Occipital lobe (tissue), 2 donors: ENCODE measurements around the gene SPX. TPM values are rescaled to one million over a fixed set of nuclear protein-coding genes. Genes with fewer than 3 reads are reported as not detected.

Experiments used
- DNase-seq: peaks from one replicate; lab custom pipeline; 2025; lab: John Stamatoyannopoulos, UW
- total RNA-seq: library from RNA; depleted of rRNA; stranded (reverse); fragments of >200 nt; gene quantifications from one replicate; pipeline ENCODE4 v1.2.3, GENCODE V29; 2014

SPX gene
- total RNA-seq, 1 donor from 2014 or later: 0.16 TPM

DNA sequence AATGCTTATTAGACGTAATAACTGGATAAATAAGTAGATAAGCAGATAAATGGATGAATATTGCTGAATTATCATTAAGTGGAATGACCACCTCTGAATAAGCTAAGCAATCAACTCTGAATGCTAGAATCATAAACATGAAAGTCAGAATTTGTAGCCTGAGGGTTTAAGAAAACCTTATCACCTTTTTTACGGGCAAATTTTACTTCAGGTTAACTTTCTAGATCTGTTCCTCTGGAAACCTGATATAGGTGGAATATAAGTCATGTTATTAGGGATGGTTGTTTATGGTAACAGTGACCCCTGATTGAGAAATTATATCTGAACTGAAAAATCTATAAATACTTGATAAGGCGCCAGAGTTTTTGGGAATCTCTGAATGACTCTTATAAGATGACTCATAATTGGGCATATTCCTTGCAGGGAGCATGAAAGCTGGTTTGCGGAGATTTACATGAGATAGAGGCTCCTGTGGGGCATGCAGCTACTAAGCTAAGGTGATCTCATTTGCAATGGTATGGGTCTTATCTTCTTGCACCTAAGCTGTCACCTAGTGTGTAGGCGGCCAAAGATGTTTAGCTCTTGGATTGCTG lies 12.1 kb downstream of the SPX start:
- DNase-seq: no peak

DNA sequence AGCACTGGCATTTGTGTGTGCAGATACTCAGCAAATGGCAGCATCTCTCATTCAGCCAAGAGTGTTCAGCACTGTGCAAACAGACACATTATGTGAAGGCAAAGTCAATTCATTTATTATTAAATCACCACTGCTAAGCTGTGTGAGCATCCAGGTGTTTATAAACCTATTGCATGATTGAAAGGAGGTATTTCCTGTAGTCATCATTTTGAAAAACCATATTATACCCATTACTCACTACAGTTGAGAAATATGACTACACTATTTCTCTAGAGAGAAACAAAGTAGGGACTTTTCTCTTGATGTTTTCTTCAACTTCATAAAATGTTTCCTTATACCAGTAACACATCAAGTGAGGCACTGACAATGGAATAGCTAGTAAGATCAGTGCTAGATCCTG lies 13.7 kb downstream of the SPX start:
- DNase-seq: no peak

DNA sequence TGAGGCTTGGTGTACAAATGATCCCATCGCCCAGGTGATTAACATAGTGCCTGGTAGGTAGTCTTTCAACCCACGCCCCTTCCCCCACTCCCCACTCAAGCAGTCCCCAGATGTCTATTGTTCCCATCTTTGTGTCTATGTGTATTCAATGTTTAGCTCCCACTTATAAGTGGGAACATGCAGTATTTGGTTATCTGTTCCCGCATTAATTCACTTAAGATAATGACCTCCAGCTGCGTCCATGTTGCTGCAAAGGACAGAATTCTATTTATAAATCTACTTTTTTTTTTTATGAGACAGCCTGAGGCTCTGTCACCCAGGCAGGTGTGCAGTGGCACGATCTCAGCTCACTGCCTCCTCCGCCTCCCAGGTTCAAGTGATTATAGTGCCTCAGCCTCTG lies 15.7 kb downstream of the SPX start:
- no peak for DNase-seq

DNA sequence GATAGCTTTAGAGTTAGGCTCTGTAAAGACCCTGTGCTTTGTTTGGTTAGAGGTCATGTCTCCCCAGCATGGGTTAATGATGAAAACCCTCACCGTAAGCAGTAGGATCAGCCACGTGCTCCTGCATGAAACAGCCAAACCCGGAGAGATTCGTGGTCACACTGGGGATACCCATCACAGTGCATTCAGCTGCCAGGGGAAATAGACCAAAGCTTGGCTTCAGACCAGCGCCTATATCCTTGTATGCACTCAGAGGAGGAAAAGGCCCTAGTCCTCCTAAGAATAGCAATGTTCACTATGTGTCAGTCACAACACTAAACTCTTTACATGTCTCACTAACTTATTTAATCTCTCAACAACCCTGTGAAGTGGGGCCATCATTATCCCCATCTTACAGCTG lies 16.3 kb downstream of the SPX start:
- DNase-seq: no peak

DNA sequence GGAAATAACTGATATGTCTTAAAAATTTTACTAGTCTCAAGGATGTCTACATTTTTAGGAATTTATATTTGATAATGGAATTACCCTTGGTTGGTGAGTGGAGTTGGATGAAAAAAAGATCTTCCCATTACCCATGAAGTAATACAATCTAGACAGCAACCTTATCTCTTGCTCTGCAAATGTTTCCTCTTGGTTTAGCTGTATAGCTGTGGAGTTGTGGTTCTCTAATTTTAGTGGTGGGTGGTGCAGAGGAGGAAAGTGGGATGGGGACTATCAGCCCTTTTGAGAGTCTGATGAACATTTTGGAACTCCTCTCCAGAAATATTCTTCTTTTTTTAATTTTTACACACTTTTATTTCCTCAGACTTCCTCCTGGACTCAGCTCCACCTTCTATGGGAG lies 17.1 kb downstream of the SPX start:
- no peak for DNase-seq

DNA sequence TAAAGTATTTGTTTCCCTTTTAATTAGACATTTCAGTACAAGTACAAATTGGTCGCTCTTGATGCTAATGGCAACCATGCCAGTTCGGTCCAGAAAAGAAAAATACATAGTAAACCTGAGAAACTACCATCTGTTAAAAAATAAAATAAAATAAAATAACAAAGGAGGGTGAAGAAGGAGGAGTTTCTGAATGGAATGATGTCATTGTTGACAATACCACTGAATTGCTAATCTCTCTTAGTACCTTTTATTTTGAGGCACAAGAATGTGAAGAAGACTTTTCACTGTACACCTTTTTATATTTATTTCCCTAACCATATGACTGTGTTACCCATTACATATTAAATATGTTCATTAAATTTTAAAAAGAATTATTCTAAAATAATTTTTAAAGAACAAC lies 19.5 kb downstream of the SPX start:
- DNase-seq: no peak

DNA sequence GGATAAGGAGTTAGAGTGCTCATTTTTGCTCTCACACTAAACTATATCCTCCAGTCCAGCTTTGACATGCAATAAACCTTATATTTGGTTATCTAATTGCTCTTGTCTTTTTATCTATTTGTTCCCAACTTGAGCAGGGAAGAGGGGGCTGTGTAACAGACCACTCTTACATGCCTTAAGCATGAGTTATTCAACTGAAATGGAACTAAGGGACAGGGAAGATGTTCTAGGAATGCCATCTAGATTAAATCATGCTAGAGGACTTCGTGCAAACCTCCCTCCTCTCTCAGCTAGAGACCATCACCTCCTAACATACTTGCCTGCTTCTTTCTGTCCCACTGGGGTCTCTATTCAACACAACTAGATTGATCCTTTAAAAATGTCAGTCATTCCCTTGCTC lies 20.6 kb downstream of the SPX start:
- no peak for DNase-seq

DNA sequence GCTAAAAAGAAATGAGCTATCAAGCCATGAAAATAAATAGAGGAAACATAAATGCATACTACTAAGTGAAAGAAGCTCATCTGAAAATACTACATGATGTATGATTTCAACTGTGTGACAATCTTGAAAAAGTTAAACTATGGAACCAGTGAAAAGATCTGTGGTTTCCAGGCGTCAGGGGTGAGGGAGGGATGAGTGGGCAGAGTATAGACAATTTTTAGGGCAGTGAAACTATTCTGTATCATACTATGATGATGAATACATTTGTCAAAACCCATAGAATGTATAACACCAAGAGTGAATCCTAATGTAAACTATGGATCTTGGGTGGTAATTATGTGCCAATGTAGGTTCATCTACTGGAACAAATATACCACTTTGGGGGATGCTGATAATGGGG lies 21.3 kb downstream of the SPX start:
- DNase-seq: no peak

DNA sequence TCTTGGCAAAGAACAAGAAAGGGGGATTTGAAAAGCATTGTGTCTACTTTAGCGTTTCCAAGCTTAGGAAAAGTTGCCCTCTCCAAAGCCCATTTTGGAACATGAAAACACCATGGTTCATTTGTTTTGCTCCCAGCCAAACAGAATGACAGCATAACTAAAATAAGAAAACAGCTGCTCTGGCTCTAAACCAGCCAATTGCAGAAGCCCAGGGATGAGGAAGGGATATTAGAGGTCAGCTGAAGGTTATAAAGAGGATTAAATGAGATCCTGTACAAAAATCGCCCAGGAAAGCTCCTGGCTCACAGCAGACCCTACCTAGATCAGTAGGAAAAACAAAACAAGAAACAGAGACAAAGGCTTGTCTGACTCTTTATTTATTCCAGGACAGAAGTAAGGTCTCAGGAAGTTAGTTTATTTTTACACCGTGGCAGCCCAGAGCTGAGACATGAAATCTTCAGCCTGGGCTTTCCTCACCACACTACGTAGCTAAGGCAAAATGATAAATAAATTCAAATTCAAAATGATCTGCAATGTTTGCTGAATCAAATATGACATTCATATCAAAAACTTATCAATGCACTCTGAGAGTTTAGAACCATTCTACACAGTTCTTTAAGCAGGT lies 25.9 kb downstream of the SPX start:
- DNase-seq: no peak

DNA sequence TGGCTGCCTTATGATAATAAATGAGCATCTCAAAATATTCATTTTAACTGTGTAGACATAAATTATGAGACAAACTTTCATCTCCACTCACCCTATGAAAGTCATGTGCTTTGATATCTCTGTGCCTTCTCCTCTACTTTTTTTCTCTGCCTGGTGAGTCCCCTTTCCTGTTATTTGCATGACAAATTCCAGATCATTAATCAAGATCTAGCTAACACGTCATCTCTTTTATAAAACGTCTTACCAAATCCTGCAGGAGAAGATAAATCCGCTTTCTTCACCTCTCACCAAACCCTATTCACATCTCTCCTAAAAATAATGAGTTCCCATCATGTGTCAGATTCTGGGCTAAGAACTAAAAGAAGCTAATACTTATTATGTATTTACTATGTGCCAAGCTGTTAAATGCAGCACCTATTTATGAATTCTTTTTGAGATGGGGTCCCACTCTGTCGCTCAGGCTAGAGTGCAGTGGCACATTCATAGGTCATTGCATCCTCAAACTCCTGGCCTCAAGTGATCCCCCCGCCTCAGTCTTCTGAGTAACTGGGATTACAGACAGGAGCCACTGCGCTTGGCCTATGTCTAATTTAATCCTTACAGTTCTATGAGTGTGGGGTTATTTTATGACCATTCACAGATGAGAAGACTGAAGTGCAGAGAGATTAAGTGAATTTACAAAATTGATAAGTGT lies 26.7 kb downstream of the SPX start:
- no peak for DNase-seq

DNA sequence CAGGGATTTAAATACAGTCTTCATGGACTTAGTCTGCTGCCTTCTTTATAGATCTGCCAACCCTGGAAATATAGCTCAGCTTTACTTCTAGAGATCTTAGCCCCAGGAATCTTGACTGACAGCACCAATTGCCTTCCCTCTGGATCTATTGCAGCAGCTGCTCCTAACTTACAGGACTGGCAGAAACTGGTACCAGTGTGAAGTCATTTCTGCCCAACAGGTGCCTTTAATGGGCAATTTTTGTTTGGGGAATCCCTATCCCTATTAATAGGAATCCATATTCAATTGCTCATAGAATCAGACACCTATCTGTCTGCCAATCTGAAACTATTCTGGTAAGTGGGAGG lies 27.2 kb downstream of the SPX start:
- DNase-seq: no peak

DNA sequence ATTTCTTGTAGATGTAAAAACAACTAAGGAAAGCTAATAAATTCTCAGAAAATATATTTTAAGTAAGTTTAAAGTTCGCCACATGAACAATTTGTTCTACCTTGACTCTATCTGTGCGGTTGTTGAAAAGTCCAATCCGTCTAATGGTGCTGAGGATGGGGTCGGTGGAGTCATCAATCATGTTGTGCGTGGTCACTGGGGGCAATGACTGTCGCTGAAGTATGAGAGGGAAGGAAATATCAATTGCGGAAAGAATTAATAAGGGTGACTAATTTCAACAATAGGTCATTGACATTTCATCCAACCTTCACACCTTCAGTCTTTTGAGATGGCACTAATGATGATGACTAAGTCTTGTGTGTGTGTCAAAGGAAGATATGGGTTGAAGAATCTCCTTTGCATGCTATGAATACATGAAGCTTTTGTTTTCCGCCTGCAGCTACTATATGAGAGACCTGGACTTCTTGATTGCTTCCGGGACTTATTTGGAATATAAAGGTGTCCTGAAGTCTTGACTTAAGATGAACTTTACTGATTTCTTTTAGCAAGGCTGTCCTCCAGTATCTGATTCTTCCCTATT lies 32.1 kb downstream of the SPX start:
- no peak for DNase-seq

DNA sequence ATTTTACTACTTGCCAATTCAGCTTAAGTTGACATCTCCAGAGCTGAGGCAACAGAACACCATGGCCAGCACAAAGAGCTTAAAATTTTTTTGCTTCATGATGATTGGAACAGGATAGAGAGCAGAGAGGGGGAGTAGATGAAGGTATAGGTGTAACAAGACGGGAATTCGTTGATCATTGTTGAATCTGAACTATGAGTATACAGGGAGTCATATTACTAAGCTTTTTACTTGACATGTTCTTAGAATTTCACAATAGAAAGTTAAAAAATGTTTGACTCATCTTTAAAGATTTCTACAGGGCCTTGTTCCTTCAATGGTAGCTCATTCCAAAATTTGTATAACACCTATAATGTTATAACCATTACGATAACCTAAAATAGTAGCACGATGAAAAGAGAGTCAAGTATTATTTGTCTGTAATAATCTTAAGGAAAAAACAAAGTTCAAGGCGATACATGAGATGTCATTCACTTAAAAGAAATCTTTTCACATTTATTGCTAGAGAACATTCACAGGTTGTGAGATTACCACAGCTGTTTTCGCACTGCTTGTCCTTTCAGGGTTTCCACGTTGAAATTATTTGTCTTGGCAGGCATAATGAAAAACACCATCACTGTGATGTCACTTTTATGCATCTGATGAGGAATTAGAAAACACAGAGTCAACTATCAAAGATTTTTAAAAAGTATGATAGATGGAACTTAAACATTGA lies 33.9 kb downstream of the SPX start:
- no peak for DNase-seq

DNA sequence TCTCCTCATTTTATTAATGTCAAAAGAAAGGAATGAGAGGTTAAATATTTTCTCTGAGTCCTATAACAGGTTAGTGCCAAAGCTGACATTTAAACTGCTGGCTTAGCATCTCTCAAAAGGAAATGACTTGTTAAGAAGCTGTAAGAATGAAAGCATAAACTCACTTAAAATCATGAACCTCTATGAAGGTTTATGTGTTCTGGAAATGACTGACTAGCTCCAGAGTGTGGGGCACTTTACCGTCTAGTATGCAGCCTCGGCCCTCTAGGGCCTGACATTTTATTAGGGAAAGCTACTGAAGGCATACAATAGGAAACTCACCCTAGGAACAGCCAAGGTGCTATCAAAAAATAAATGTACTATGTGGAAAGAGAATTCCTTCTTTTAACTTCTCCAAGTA lies 35.1 kb downstream of the SPX start:
- no peak for DNase-seq

DNA sequence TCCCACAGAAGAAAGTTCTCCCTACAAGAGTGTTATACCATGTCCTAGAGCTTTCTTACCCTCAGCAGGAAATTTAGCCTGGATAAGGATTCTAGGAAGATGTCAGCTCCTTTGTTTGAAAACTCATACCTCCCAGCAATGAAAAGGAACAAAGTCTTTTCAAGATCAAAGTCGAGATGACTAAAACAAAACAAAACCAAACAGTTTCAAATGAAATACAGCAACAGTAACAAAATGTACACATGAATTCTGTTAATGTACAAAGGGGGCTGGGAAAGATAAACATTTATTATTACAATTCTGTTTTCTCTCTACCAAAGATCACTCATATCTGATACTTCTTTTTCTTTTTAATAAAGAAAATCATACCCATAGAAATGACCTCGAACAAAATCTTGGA lies 36.8 kb downstream of the SPX start:
- no peak for DNase-seq

DNA sequence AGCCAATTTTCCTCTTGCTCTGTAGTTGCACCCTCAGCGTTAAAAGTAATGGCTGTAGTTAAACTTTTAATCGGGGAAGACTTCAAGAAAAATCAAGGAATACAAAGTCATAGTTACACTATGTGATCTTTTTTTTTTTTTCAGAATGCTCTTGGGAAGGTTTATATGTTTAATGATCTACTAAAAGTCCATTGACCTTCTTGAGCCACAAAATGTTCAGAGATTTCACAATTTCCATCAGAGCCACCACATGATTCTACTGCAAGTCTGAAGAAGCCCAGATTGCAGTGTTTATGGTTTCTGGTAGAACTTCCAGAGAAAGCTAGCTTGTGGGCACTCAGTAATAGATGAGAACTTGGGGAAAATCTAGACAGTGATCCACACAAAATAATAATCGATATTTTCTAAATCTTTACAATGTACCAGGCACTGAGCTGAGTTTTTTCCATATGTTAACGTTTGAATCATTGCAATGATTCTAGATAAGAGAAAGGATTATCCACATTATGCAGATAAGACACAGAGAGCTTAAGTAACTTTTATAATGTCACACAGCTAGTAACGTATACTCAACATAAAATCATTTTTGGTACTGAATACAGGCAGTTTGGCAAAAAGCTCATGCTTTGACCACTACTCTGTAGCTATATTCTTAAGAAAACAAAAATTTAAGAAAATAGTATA lies 40.3 kb downstream of the SPX start:
- no peak for DNase-seq

DNA sequence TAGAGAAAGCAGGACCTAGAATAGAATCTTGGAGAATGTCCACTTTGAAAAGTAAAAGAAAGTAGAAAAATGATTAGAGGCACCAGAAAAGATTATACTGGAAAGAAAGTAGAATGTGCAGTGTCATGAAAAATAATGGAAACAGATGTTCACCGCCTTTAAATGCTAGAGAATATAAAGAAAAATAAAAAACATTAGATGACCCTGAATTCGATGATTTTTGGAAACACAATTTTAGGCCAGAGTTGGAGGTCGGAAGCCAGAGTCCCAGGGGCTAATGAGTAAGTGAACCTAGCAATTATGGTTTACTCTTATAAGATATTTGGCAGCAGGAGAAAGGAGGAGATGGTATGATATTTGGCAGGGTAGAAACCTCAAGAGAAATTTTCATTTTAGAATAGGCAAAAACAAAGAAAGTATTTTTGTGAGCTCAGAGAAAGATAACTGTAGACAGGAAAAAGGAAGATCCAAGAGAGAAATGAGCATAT lies 40.9 kb downstream of the SPX start:
- no peak for DNase-seq

DNA sequence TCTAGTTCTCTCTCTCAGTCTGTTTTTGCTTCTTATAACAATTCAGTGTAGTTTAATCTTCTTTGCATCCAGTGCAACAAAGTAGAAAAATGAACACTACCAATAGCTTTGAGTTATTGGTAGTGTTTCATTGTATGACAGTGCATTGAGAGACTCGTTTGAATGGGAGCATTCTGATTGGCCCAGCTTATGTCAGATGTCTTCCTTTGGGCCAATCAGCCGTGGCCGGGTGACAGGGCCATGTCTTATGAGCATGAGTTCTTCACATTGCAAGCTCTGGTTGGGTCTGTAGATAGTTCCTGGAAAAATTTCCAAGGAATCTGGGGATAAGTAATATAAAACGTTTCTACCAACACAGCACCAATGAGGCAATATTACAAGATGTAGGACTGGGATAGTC lies 42.0 kb downstream of the SPX start:
- no peak for DNase-seq

DNA sequence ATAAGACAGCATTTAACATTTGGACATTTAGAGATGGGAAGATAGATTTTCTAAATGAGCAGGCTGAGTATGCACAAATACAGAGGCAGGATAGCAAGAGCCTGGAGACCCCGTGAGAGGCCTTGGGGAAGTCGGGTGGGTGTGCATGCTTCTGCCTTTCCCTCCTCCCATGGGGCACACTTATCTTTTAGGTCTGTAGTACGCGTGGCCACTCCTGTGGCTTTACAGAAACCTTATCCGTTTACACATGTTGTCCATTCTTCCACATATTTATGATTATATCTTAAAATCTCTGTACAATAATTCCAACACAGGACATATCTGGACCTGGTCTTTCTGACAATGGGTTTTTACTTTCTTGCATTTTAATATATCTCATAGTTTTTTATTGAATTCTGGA lies 45.0 kb downstream of the SPX start:
- DNase-seq: no peak

DNA sequence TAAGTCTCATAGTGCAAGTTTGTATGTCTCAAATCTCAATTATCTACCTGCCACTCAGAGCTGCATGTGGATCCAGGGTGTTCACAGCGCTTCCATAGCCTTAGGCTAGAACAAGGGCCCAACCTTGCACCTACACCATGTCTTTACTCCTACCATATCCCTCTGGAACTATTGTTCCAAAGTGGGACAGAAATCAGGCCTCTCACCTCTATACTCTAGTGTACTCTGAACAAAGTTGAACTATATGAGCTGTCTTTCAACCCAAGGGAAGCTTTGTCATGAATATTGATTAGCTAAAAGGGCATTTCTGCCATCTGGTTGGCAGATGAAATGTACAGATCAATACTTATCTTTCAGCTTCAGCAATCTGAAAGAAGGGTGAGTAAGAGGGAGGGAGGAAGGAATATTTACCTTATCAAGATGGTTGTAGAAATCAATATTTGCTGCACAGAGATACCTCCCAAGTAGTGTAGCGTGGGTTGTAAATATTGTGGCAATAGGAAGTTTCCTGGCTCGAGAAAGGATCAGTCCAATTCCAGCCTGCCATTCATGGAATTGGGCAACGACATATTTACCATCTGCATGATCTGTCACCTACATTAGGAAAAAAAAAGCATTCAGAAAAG lies 47.8 kb downstream of the SPX start:
- no peak for DNase-seq

DNA sequence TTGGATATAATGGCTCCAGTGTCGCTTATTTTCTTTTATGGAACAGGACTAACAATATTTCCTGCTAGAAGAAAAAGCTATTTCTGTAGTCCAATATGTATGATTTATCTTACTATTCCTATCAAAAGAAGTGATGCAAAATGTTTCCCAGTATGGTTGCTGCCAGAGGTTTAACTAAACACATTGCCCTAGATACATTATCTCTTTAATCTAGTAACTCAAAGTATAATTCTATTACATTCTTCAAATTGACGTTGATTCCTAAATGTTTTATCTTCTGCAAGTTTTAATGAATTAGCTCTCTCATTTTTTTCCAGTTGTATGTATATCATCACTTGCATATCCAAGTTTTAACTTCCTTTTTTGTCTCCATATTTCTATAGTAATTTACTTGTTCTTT lies 50.3 kb downstream of the SPX start:
- no peak for DNase-seq
